GM13977 (cell line): ENCODE results near the gene NAGLU.
"Not testable (repeated sequence)": the region's sequence is repeated elsewhere in the genome, so short reads cannot be mapped to it uniquely, and the experiment has no call there.

Experiments used
- DNase-seq: peaks from one replicate; pipeline ENCODE4 v3.0.0; 2012; ENCODE audit warnings: low spot score
- CTCF ChIP-seq: IDR thresholded peaks from 2 replicates; pipeline ENCODE4 v1.5.1; 2012; ENCODE audit warnings: mild to moderate bottlenecking, control low read depth; ENCODE audit not compliant: insufficient read depth; ENCODE audit errors: extremely low read depth, missing control alignments
- in situ Hi-C: fragments of 300-500 bp; cut with MboI; formaldehyde crosslinking; loops from one replicate; pipeline ENCODE4 v1.12.0; 2022; ENCODE audit warnings: low sequenced_read_pairs, low pct_unique_long_range_greater_than_20kb, mixed read lengths, inconsistent platforms; ENCODE audit not compliant: unreplicated experiment

Gene NAGLU

DNA sequence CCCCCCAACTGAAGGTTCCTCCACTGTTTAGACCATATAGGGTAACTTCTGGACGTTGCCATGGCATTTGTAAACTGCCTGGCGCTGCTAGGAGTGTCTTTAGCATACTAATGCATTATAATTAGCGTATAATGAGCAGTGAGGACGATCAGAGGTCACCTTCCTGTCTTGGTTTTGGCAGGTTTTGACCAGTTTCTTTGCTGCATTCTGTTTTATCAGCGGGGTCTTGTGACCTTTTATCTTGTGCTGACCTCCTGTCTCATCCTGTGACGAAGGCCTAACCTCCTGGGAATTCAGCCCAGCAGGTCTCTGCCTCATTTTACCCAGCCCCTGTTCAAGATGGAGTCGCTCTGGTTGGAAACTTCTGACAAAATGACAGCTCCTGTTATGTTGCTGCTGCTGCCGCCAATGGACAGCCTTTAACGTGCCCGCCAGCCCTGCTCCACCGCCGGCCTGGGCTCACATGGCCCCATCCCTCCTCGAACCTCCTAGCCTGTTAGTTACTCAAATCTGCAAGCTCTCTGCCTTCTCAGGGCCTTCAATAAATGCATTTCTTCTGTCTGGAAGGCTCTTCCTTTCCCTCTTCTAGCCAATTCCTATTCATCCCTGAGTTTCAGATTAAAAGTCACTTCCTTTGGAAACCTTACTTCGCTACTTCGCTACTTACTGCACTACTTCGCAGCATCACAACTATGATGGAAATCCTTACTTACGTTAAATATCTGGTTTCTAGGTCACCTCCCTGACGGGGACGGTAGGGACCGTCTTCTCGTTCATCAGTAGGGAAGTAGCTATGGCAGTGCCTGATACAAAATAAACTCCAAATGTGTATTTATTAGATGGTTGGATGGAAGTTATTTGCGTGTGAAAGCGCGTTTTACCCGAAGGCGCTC lies 640 bp upstream of the NAGLU start:
- in situ Hi-C loops, result no loop called here
- no peak for DNase-seq
- no peak for TF ChIP-seq CTCF

GRCh38 chr17:42536372-42537155 lies 523 bp downstream of the NAGLU start:
- TF ChIP-seq CTCF, result no peak
- DNase-seq, result peak; percentile 95
- in situ Hi-C loops, result no loop called here

GRCh38 chr17:42537156-42537805 lies 1.2 kb downstream of the NAGLU start:
- DNase-seq, result no peak
- TF ChIP-seq CTCF, result no peak
- in situ Hi-C loops, result no loop called here

GRCh38 chr17:42537826-42538451 lies 1.9 kb downstream of the NAGLU start:
- no peak for DNase-seq
- in situ Hi-C loops, result no loop called here
- no peak for TF ChIP-seq CTCF

DNA sequence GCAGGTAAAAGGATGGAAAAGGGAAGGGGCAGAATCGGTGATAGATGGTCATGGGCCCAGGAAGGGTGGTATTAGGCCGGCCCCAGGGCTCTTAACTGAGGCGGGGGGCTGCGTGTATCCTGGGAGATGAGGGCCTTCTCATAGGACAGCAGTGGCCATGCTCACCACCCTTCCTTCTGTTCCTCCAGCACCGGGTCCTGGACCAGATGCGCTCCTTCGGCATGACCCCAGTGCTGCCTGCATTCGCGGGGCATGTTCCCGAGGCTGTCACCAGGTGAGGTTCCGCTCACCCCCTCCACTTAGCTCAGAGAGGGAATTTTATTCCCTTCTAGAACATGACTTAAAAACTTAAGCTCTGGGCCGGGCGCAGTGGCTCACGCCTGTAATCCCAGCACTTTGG lies 2.4 kb downstream of the NAGLU start:
- TF ChIP-seq CTCF, result no peak
- in situ Hi-C loops, result no loop called here
- DNase-seq, result no peak

GRCh38 chr17:42540558-42540957 lies 4.5 kb downstream of the NAGLU start:
- DNase-seq, in situ Hi-C loops: not testable (repeated sequence)
